ENCODE results near the gene TCEAL9.

The TCEAL9 gene

GRCh38 chrX:103356130-103356798, at the start of gene TCEAL9:
Gene TCEAL9, plus strand, starts transcription at chrX:103356506. Its CDS starts 1,179 bp downstream, at chrX:103357685.
- POLR2A ChIA-PET: no interaction called here
- DNase-seq (ENCODE audit: extremely low spot score): no peak
- TF ChIP-seq CTCF (IDR thresholded peaks at IDR 0.05; ENCODE audit: control extremely low read depth, extremely low read depth, low read depth, missing control alignments): no peak
- CTCF ChIA-PET: interaction anchor here (0.9 to 1.4 kb wide), 2 partner anchors 13 to 108 kb away, joined by 3 read pairs; no protein-coding TSS in a partner anchor

- CTCF ChIA-PET: no interaction called here
- POLR2A ChIA-PET: no interaction called here
- no peak for DNase-seq (ENCODE audit: extremely low spot score)
- TF ChIP-seq CTCF (IDR thresholded peaks at IDR 0.05; ENCODE audit: control extremely low read depth, extremely low read depth, low read depth, missing control alignments): no peak
Measured at GRCh38 chrX:103309860-103310554, 46.3 kb upstream of the TCEAL9 start.

GRCh38 chrX:103310555-103311398, 45.5 kb upstream of the TCEAL9 start, which contains the start of gene BEX2:
Gene BEX2, minus strand, starts transcription at chrX:103310990. Its CDS starts 1,014 bp downstream, at chrX:103309976.
- CTCF ChIA-PET: no interaction called here
- TF ChIP-seq CTCF (IDR thresholded peaks at IDR 0.05; ENCODE audit: control extremely low read depth, extremely low read depth, low read depth, missing control alignments): no peak

GRCh38 chrX:103311399-103311780, 44.9 kb upstream of the TCEAL9 start:
- POLR2A ChIA-PET: no interaction called here

More at GRCh38 chrX:103310555-103311398, 45.5 kb upstream of the TCEAL9 start, which contains the start of gene BEX2:
- POLR2A ChIA-PET: no interaction called here
- DNase-seq (ENCODE audit: extremely low spot score): peak; percentile 70

GRCh38 chrX:103329991-103330390, 26.3 kb upstream of the TCEAL9 start, which contains the start of gene TCEAL7:
Gene TCEAL7, plus strand, starts transcription at chrX:103330239. Its CDS starts 1,165 bp downstream, at chrX:103331404.
- ChIA-PET CTCF (no interaction called here), POLR2A (no interaction called here)

More at GRCh38 chrX:103311399-103311780, 44.9 kb upstream of the TCEAL9 start:
- CTCF ChIA-PET: no interaction called here
- DNase-seq (ENCODE audit: extremely low spot score): no peak
- no peak for TF ChIP-seq CTCF (IDR thresholded peaks at IDR 0.05; ENCODE audit: control extremely low read depth, extremely low read depth, low read depth, missing control alignments)

More at GRCh38 chrX:103329991-103330390, 26.3 kb upstream of the TCEAL9 start, which contains the start of gene TCEAL7:
- no peak for DNase-seq (ENCODE audit: extremely low spot score)
- no peak for TF ChIP-seq CTCF (IDR thresholded peaks at IDR 0.05; ENCODE audit: control extremely low read depth, extremely low read depth, low read depth, missing control alignments)

Measured in GM10248 (cell line).